Sigmoid colon (tissue), 7 donors: ENCODE data around the gene ERP44. TPM values are rescaled to one million over a fixed set of nuclear protein-coding genes. Genes with fewer than 3 reads are reported as not detected.
A peak's percentile ranks its signal among the peaks of the same experiment; 100 is the strongest.
"Not testable (repeated sequence)": the region's sequence is repeated elsewhere in the genome, so short reads cannot be mapped to it uniquely, and the experiment has no call there.

Source experiments
- DNase-seq: peaks from one replicate; pipeline ENCODE4 v3.0.0-alpha.2; 2019
- H3K27ac ChIP-seq, 4 donors: fragments of 200-600 bp; sonication (generic); one replicate each; pipeline ENCODE4 v1.5.1; 2016 to 2019; ENCODE audit warnings: mild to moderate bottlenecking in 1 of 4
- H3K27me3 ChIP-seq, 3 donors: fragments of 200-600 bp; sonication (generic); one replicate each; pipeline ENCODE4 v1.5.1; 2019; ENCODE audit warnings: mild to moderate bottlenecking in 1 of 3
- H3K36me3 ChIP-seq, 4 donors: fragments of 200-600 bp; sonication (generic); one replicate each; pipeline ENCODE4 v1.5.1; 2016 to 2019
- H3K4me1 ChIP-seq, 4 donors: fragments of 200-600 bp; sonication (generic); one replicate each; pipeline ENCODE4 v1.5.1; 2017 to 2019
- H3K4me3 ChIP-seq, 4 donors: fragments of 200-600 bp; sonication (generic); one replicate each; pipeline ENCODE4 v1.5.1; 2017 to 2019; ENCODE audit warnings: mild to moderate bottlenecking in 2 of 4, moderate library complexity in 1 of 4
- H3K9me3 ChIP-seq, 4 donors: fragments of 200-600 bp in 3 of 4; sonication (generic) in 3 of 4; one replicate each; pipeline versions ENCODE4 v1.5.1 to v1.6.1; 2013 to 2019
- CTCF ChIP-seq, 4 experiments: fragments of 450-650 bp in 3 of 4; fragments of 200-600 bp in 1 of 4; IDR thresholded peaks; one replicate each; pipeline ENCODE4 v1.5.1; 2016 to 2019; ENCODE audit warnings: antibody characterized with exemption in 4 of 4, mild to moderate bottlenecking in 3 of 4, moderate library complexity in 2 of 4
- EP300 ChIP-seq, 4 donors: sonication (generic); formaldehyde crosslinking; IDR thresholded peaks; one replicate each; pipeline ENCODE4 v1.6.1; 2017; ENCODE audit warnings: antibody characterized with exemption in 4 of 4
- POLR2A ChIP-seq, 2 donors: fragments of 450-650 bp; IDR thresholded peaks; one replicate each; pipeline ENCODE4 v1.6.1; 2016; ENCODE audit warnings: antibody characterized with exemption in 2 of 2, mild to moderate bottlenecking in 2 of 2, moderate library complexity in 2 of 2
- POLR2AphosphoS5 ChIP-seq, 4 donors: sonication (generic); formaldehyde crosslinking; IDR thresholded peaks; one replicate each; pipeline ENCODE4 v1.6.1; 2017; ENCODE audit warnings: antibody characterized with exemption in 4 of 4
- WGBS, 2 donors: extraction: QIAGEN DNeasy Blood & Tissue Kit; methylation state at CpG; one replicate each; pipeline ENCODE4 v1.1.7; 2013; 5-methylcytosine and 5-hydroxymethylcytosine counted together
- intact Hi-C: fragments of 100-400 bp; cut with DNase I; formaldehyde crosslinking; loops from one replicate; pipeline ENCODE4 v1.15.1; 2023
- polyA plus RNA-seq, 3 donors: library from polyadenylated mRNA; stranded (reverse); fragments of 200-250 nt; gene quantifications; one replicate each; pipeline ENCODE4 v1.2.3, GENCODE V29; 2013
- total RNA-seq, 4 donors: library from RNA; depleted of rRNA; stranded (reverse); fragments of >200 nt; gene quantifications; one replicate each; pipeline ENCODE4 v1.1.0, GENCODE V29; 2016
- donor health status: healthy with polysubstance abuse.
- donor health status: Bipolar disorder and iron deficiency.
- donor health status: healthy.

The ERP44 gene
- total RNA-seq (10 to 100 TPM; 10.6 to 14.3 (median 12.8) TPM), polyA plus RNA-seq (10 to 100 TPM in 2 of 3 donors, 1 to 10 TPM in 1; 6.6 to 22.1 (median 11.3) TPM)

DNA sequence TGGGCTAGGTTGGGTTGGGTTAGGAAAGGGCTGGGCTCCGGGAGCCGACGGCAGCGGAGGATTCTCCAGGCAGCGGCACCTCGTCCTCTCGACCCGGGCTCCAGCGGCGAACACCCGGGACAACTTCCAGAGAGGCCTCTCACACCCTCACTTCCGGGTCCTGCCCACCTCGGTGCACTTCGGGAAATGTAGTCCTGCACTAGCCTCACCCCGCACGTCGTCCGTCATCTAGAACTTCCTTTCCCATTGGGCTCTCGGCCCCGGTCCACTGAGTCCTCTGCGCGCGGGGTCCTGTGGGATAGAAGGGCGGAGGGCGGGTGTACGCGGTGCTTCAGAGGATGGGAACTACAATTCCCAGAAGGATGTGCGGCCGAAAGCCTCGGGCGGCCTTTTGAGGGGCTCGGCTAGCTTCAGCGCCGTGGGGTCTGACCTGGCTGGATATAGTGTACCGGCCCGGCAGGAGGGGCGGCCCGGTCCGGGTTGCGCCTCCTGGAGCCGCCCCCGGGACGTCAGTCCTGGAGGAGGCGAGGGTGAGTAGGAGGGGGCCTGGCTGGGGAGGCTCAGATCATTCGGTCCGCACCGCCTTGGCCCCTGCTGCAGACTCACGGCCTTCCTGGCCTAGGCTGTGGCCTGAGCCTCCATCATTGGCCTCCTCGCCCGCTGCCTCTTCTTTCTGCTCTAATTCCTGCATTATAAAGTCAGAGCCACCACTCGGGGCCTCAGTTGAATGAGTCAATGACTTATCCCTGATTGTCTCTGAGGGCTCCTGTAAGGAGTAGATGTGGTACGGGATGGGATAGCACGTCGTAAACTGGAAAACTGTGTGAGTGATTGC is at the start of gene ERP44, which contains the start of gene INVS:
Gene ERP44 (minus strand): TSS at position 114 of the 835 bp plus-strand sequence. CDS start 160 bp downstream, outside the sequence.
Gene INVS (plus strand): TSS at position 357 of the 835 bp plus-strand sequence. CDS start 5,279 bp downstream, outside the sequence.
- intact Hi-C loops = loop anchor here (2.0 kb wide), 1 partner anchor 278 kb away; the partner anchor contains the start of gene NR4A3
- Histone ChIP-seq H3K4me3 (peak within 1 kb of the TSS; percentile 83 to 92 (median 86)), H3K4me1 (peaks cover 0 to 31% (median 18%) of the 10 kb centered on the region in 4 donors), H3K27ac (peak within 1 kb of the TSS; percentile 88 to 93 (median 92)), H3K9me3 (no peaks in the 10 kb centered on the region), H3K36me3 (peaks cover 0 to 13% (median 2%) of the 10 kb centered on the region in 4 donors), H3K27me3 (no peaks in the 10 kb centered on the region)
- DNase-seq = peak; percentile 99
- TF ChIP-seq POLR2AphosphoS5 (IDR thresholded peaks at IDR 0.05) (peak; percentile 81 to 97 (median 94)), POLR2A (IDR thresholded peaks at IDR 0.05) (peak; percentile 81 to 89), CTCF (IDR thresholded peaks at IDR 0.05) (no peak)
- 0% methylated on average over 54 of the region's 54 CpGs for WGBS, 2 donors

GRCh38 chr9:100145976-100146375 is 47.2 kb upstream of the ERP44 start:
- H3K27me3 ChIP-seq, intact Hi-C loops, H3K36me3 ChIP-seq, H3K4me3 ChIP-seq, H3K9me3 ChIP-seq, H3K27ac ChIP-seq, DNase-seq: not testable (repeated sequence)
- H3K4me1 ChIP-seq = peaks cover 0 to 10% (median 2%) of the 10 kb centered on the region in 4 donors
- 92 to 93% methylated on average over 8 of the region's 8 CpGs for WGBS, 2 donors

DNA sequence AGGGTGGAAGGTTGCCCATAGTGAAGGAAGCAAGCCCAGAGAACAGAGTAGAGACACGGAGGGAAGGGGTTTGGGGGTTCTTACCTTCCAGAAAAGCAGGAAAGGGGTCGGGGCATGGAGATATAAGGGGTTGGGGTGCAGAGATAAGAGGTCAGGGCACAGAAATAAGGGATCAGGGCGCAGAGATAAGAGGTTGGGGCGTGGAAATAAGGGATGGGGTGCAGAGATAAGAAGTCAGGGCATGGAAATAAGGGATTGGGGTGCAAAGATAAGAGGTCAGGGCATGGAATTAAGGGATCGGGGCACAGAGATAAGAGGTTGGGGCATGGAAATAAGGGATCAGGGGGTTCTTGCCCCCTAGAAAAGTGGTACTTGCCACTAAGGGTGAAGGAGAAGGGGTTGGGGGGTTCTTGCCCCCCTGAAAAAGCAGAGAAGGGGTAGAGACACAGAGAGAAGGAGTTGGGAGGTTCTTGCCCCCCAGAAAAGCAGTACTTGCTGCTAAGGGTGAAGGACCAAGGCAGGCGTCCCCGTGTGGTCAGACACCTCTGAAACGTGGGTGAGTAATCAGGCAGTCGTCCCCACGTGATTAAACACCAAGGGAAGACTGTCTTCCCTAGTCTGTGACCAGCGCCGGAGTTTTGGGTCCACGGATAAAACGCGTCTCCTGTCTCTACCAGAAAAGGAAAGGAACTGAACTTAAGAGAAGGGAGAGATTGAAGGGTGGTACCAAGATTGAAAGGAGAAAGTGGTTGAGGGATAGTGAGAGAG is 46.6 kb upstream of the ERP44 start:
- DNase-seq, H3K27ac ChIP-seq, intact Hi-C loops, H3K4me3 ChIP-seq, H3K36me3 ChIP-seq, H3K9me3 ChIP-seq, H3K27me3 ChIP-seq: not testable (repeated sequence)
- peaks cover 0 to 10% (median 2%) of the 10 kb centered on the region in 4 donors for H3K4me1 ChIP-seq
- WGBS, 2 donors = 90 to 92% methylated on average over 15 of the region's 15 CpGs

DNA sequence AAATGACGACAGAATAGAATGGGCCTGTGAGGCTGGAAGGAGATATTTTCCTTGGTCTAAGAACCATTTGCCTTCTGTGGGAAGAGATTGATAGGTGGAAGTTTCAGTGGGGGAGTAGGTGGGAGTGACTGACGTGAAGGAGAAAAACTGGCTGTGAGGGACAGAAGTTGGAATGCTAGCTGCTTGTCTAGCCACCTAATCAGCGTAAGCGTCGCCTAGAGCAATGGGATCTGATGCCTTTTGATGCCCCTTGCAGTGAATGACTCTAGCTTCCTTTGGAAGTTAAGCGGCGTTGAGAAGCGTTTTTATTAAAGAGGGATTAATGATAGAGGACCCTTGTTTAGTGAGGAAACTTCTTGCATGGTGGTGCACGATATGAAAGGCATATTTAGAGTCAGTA is 43.1 kb upstream of the ERP44 start:
- H3K4me1 ChIP-seq, H3K27me3 ChIP-seq, H3K4me3 ChIP-seq, intact Hi-C loops, H3K27ac ChIP-seq, DNase-seq, H3K36me3 ChIP-seq, H3K9me3 ChIP-seq: not testable (repeated sequence)
- WGBS, 2 donors = 93 to 97% methylated on average over 8 to 9 of the region's 9 CpGs

DNA sequence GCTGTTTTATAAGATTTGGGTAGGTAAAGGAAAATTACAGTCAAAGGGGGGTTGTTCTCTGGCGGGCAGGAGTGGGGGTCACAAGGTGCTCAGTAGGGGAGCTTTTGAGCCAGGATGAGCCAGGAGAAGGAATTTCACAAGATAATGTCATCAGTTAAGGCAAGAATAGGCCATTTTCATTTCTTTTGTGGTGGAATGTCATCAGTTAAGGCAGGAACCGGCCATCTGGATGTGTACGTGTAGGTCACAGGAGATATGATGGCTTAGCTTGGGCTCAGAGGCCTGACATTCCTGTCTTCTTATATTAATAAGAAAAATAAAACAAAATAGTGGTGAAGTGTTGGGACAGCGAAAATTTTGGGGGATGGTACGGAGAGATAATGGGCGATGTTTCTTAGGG is 41.5 kb upstream of the ERP44 start:
- H3K27ac ChIP-seq, H3K36me3 ChIP-seq, H3K27me3 ChIP-seq, H3K4me3 ChIP-seq, H3K9me3 ChIP-seq, H3K4me1 ChIP-seq, DNase-seq, intact Hi-C loops: not testable (repeated sequence)
- WGBS, 2 donors = 95 to 98% methylated on average over 6 of the region's 6 CpGs

DNA sequence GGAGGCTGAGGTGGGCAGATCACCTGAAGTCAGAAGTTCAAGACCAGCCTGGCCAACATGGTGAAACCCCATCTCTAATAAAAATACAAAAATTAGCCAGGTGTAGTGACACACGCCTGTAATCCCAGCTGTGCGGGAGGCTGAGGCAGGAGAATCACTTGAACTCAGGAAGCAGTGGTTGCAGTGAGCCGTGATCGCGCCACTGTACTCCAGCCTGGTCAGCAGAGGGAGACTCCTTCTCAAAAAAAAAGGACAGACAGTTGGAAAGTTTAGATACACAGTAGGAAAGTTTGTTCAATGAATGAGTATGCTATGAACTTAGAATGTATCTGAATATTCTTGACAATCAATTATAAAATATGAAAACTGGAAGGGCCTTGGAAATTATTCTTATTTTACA is 38.0 kb upstream of the ERP44 start:
- H3K4me3 ChIP-seq, DNase-seq, H3K4me1 ChIP-seq, H3K27me3 ChIP-seq, H3K36me3 ChIP-seq, intact Hi-C loops, H3K27ac ChIP-seq, H3K9me3 ChIP-seq: not testable (repeated sequence)
- 95 to 98% methylated on average over 5 of the region's 5 CpGs for WGBS, 2 donors

- TF ChIP-seq POLR2A (IDR thresholded peaks at IDR 0.05) = no peak
- TF ChIP-seq CTCF (IDR thresholded peaks at IDR 0.05) = no peak
- no peak for TF ChIP-seq EP300 (IDR thresholded peaks at IDR 0.05)
- TF ChIP-seq POLR2AphosphoS5 (IDR thresholded peaks at IDR 0.05) = no peak
- H3K36me3 ChIP-seq = peaks cover 0 to 14% (median 0%) of the 10 kb centered on the region in 4 donors
- no peaks in the 10 kb centered on the region for H3K9me3 ChIP-seq
- H3K27ac ChIP-seq = no peak overlapping the region
- no peaks in the 10 kb centered on the region for H3K4me1 ChIP-seq
- intact Hi-C loops = no loop called here
- WGBS, 2 donors = 75 to 94% methylated on average over 3 of the region's 3 CpGs
- no peaks in the 10 kb centered on the region for H3K27me3 ChIP-seq
- no peak overlapping the region for H3K4me3 ChIP-seq
- no peak for DNase-seq
Observed at GRCh38 chr9:100134731-100135130, 35.9 kb upstream of the ERP44 start.
